Gastrocnemius medialis (tissue), 4 donors: ENCODE data around the gene MADD. TPM values are rescaled to one million over a fixed set of nuclear protein-coding genes. Genes with fewer than 3 reads are reported as not detected.

Experiments
- ATAC-seq, 2 donors: fragments of 150-250 bp; one replicate each; pipeline ENCODE4 v1.9.1; 2016
- DNase-seq, 2 donors: peaks; one replicate each; pipeline ENCODE4 v3.0.0-alpha.2; 2019
- H3K27ac ChIP-seq, 4 donors: fragments of 200-600 bp; sonication (generic); 1 replicate in 1 of 4; 2 replicates in 3 of 4; pipeline ENCODE4 v1.5.1; 2016 to 2018; ENCODE audit warnings: mild to moderate bottlenecking in 2 of 4, moderate library complexity in 1 of 4
- H3K27me3 ChIP-seq, 3 donors: fragments of 200-600 bp; sonication (generic) in 2 of 3; 1 replicate in 1 of 3; 2 replicates in 2 of 3; pipeline versions ENCODE4 v1.5.1 to v1.6.0; 2016 to 2019; ENCODE audit warnings: mild to moderate bottlenecking in 1 of 3, moderate library complexity in 1 of 3
- H3K36me3 ChIP-seq, 2 donors: fragments of 200-600 bp; sonication (generic) in 1 of 2; one replicate each; pipeline ENCODE4 v1.5.1; 2017 to 2018
- H3K4me1 ChIP-seq, 2 donors: fragments of 200-600 bp; sonication (generic) in 1 of 2; one replicate each; pipeline ENCODE4 v1.5.1; 2016 to 2017; ENCODE audit warnings: mild to moderate bottlenecking in 2 of 2
- H3K4me3 ChIP-seq, 4 donors: fragments of 200-600 bp; sonication (generic) in 3 of 4; 1 replicate in 1 of 4; 2 replicates in 3 of 4; pipeline ENCODE4 v1.5.1; 2016 to 2019; ENCODE audit warnings: mild to moderate bottlenecking in 2 of 4
- H3K9me3 ChIP-seq, 3 donors: fragments of 200-600 bp; sonication (generic) in 2 of 3; 1 replicate in 1 of 3; 2 replicates in 2 of 3; pipeline ENCODE4 v1.5.1; 2016 to 2019
- CTCF ChIP-seq, 5 experiments: fragments of 450-650 bp in 3 of 5; fragments of 200-600 bp in 2 of 5; sonication (generic) in 2 of 5; IDR thresholded peaks in 4 of 5; conservative IDR thresholded peaks in 1 of 5; 1 replicate in 4 of 5; 2 replicates in 1 of 5; pipeline ENCODE4 v1.5.1; 2016 to 2019; ENCODE audit warnings: antibody characterized with exemption in 5 of 5, mild to moderate bottlenecking in 3 of 5, moderate library complexity in 3 of 5
- POLR2A ChIP-seq, 2 donors: fragments of 450-650 bp; IDR thresholded peaks; one replicate each; pipeline ENCODE4 v1.6.1; 2017; ENCODE audit warnings: antibody characterized with exemption in 2 of 2, mild to moderate bottlenecking in 2 of 2, moderate library complexity in 2 of 2
- in situ Hi-C, 4 donors: fragments of 200-750 bp; cut with MboI; loops; one replicate each; pipeline versions ENCODE4 v1.15.0 to v1.8.0; 2017; ENCODE audit warnings: low sequenced_read_pairs in 4 of 4
- intact Hi-C: fragments of 100-400 bp; cut with DNase I; formaldehyde crosslinking; loops from one replicate; pipeline ENCODE4 v1.15.1; 2023; ENCODE audit warnings: low total_unique reads
- total RNA-seq, 4 donors: library from RNA; depleted of rRNA; stranded (reverse); fragments of >200 nt; gene quantifications; one replicate each; pipeline versions ENCODE4 v1.1.0 to v1.2.3, GENCODE V29; 2016

The MADD gene
- total RNA-seq, 4 donors from 2014 or later, result 39.4 to 47.9 (median 41.6) TPM

GRCh38 chr11:47336595-47336994 lies 66.7 kb downstream of the MADD start:
- no peak for DNase-seq
- ATAC-seq, result no peak

GRCh38 chr11:47337229-47337924 lies 67.4 kb downstream of the MADD start:
- Histone ChIP-seq H3K36me3 (no peaks in the 10 kb centered on the region), H3K4me3 (no peak overlapping the region), H3K9me3 (no peaks in the 10 kb centered on the region), H3K27ac (no peak overlapping the region), H3K27me3 (no peaks in the 10 kb centered on the region), H3K4me1 (no peaks in the 10 kb centered on the region)
- no peak for TF ChIP-seq CTCF (IDR thresholded peaks at IDR 0.05 in 4 of 5, conservative IDR thresholded peaks at IDR 0.05 in 1 of 5)
- no peak for TF ChIP-seq POLR2A (IDR thresholded peaks at IDR 0.05)
- no peak for DNase-seq
- intact Hi-C loops (no loop called here), in situ Hi-C loops (no loop called here)
- ATAC-seq, result no peak

More at GRCh38 chr11:47336595-47336994, 66.7 kb downstream of the MADD start:
- Histone ChIP-seq H3K27ac (no peak overlapping the region), H3K27me3 (no peaks in the 10 kb centered on the region), H3K4me1 (peaks cover 0 to 4% of the 10 kb centered on the region in 2 donors), H3K4me3 (no peak overlapping the region), H3K9me3 (no peaks in the 10 kb centered on the region), H3K36me3 (no peaks in the 10 kb centered on the region)
- intact Hi-C loops (no loop called here), in situ Hi-C loops (no loop called here)
- TF ChIP-seq POLR2A (IDR thresholded peaks at IDR 0.05), result no peak
- TF ChIP-seq CTCF (IDR thresholded peaks at IDR 0.05 in 4 of 5, conservative IDR thresholded peaks at IDR 0.05 in 1 of 5), result no peak

- H3K4me3 ChIP-seq, result no peak overlapping the region
- intact Hi-C loops (no loop called here), in situ Hi-C loops (no loop called here)
- ATAC-seq (no peak), DNase-seq (no peak)
- no peak for TF ChIP-seq POLR2A (IDR thresholded peaks at IDR 0.05)
- no peak for TF ChIP-seq CTCF (IDR thresholded peaks at IDR 0.05 in 4 of 5, conservative IDR thresholded peaks at IDR 0.05 in 1 of 5)
- no peaks in the 10 kb centered on the region for H3K27me3 ChIP-seq
- H3K27ac ChIP-seq, result no peak overlapping the region
- no peaks in the 10 kb centered on the region for H3K36me3 ChIP-seq
- H3K4me1 ChIP-seq, result no peaks in the 10 kb centered on the region
- H3K9me3 ChIP-seq, result no peaks in the 10 kb centered on the region
These were observed 68.7 kb downstream of the MADD start for GRCh38 chr11:47338396-47339241.

GRCh38 chr11:47340010-47340409 lies 70.1 kb downstream of the MADD start:
- H3K9me3 ChIP-seq, result no peaks in the 10 kb centered on the region
- no peak overlapping the region for H3K4me3 ChIP-seq
- in situ Hi-C loops, result no loop called here
- no peaks in the 10 kb centered on the region for H3K27me3 ChIP-seq
- intact Hi-C loops, result no loop called here
- no peaks in the 10 kb centered on the region for H3K4me1 ChIP-seq
- no peaks in the 10 kb centered on the region for H3K36me3 ChIP-seq
- no peak overlapping the region for H3K27ac ChIP-seq
- no peak for TF ChIP-seq CTCF (IDR thresholded peaks at IDR 0.05 in 4 of 5, conservative IDR thresholded peaks at IDR 0.05 in 1 of 5)
- TF ChIP-seq POLR2A (IDR thresholded peaks at IDR 0.05), result no peak
- ATAC-seq, result no peak
- no peak for DNase-seq
